Keratinocyte (primary cell): ENCODE results near the gene WDFY1. TPM values are rescaled to one million over a fixed set of nuclear protein-coding genes. Genes with fewer than 3 reads are reported as not detected.

Source experiments
- DNase-seq: peaks from one replicate; pipeline ENCODE4 v3.0.0-alpha.2; 2011; ENCODE audit warnings: low read depth, missing footprints, low spot score
- FAIRE-seq: peaks from 2 replicates; lab custom pipeline; 2011; peaks lifted over from hg19 to GRCh38; lab: Jason Lieb, UNC
- H2AFZ ChIP-seq: 2 replicates; pipeline ENCODE4 v1.6.0; 2012; ENCODE audit warnings: low read length, control low read depth, inconsistent platforms; ENCODE audit not compliant: control insufficient read depth
- H3K27ac ChIP-seq: 2 replicates; pipeline ENCODE4 v1.5.1; 2011; ENCODE audit warnings: low read length; ENCODE audit not compliant: control insufficient read depth, insufficient read depth
- H3K27me3 ChIP-seq: 3 replicates; pipeline ENCODE4 v1.6.0; 2011; ENCODE audit warnings: low read length; ENCODE audit not compliant: control insufficient read depth, insufficient read depth; ENCODE audit errors: extremely low read depth
- H3K36me3 ChIP-seq, 2 experiments: 2 replicates in 1 of 2; 3 replicates in 1 of 2; pipeline ENCODE4 v1.5.1; 2011; ENCODE audit warnings: low read length in 2 of 2, mild to moderate bottlenecking in 1 of 2; ENCODE audit not compliant: control insufficient read depth in 2 of 2, insufficient read depth in 2 of 2; ENCODE audit errors: extremely low read depth in 1 of 2
- H3K4me1 ChIP-seq: 3 replicates; pipeline ENCODE4 v1.5.1; 2011; ENCODE audit warnings: low read length; ENCODE audit not compliant: control insufficient read depth, insufficient read depth; ENCODE audit errors: extremely low read depth
- H3K4me2 ChIP-seq: 3 replicates; pipeline ENCODE4 v1.6.0; 2011; ENCODE audit warnings: low read depth, low read length; ENCODE audit not compliant: control insufficient read depth, insufficient read depth; ENCODE audit errors: extremely low read depth
- H3K4me3 ChIP-seq, 3 experiments: fragments of 200-600 bp in 1 of 3; sonication (generic) in 1 of 3; 2 replicates in 2 of 3; 3 replicates in 1 of 3; pipeline ENCODE4 v1.5.1; 2011 to 2016; ENCODE audit warnings: low read length in 3 of 3, mild to moderate bottlenecking in 3 of 3, control low read depth in 2 of 3, inconsistent platforms in 1 of 3, low read depth in 1 of 3, mixed read lengths in 1 of 3, mixed run types in 1 of 3, moderate library complexity in 1 of 3; ENCODE audit not compliant: control insufficient read depth in 2 of 3, insufficient read depth in 2 of 3; ENCODE audit errors: extremely low read depth in 1 of 3
- H3K79me2 ChIP-seq: 2 replicates; pipeline ENCODE4 v1.6.0; 2012; ENCODE audit warnings: low read length; ENCODE audit not compliant: control insufficient read depth, insufficient read depth
- H3K9ac ChIP-seq: 3 replicates; pipeline ENCODE4 v1.6.0; 2011; ENCODE audit warnings: low read length; ENCODE audit not compliant: control insufficient read depth, insufficient read depth; ENCODE audit errors: extremely low read depth
- H3K9me1 ChIP-seq: 3 replicates; pipeline ENCODE4 v1.6.0; 2011; ENCODE audit warnings: low read length; ENCODE audit not compliant: control insufficient read depth, insufficient read depth; ENCODE audit errors: extremely low read depth
- H3K9me3 ChIP-seq: 2 replicates; pipeline ENCODE4 v1.5.1; 2012; ENCODE audit warnings: low read depth, low read length; ENCODE audit not compliant: control insufficient read depth
- H4K20me1 ChIP-seq: 3 replicates; pipeline ENCODE4 v1.6.0; 2011; ENCODE audit warnings: low read length; ENCODE audit not compliant: control insufficient read depth, insufficient read depth; ENCODE audit errors: extremely low read depth
- CTCF ChIP-seq, 3 experiments: IDR thresholded peaks in 1 of 3; conservative IDR thresholded peaks in 1 of 3; optimal IDR thresholded peaks in 1 of 3; 2 replicates in 2 of 3; 3 replicates in 1 of 3; pipeline versions ENCODE3 to v1.5.1; 2011; ENCODE audit warnings: low read length in 3 of 3, mild to moderate bottlenecking in 3 of 3, moderate library complexity in 2 of 3, control low read depth in 1 of 3, inconsistent platforms in 1 of 3; ENCODE audit not compliant: insufficient read depth in 2 of 3; ENCODE audit errors: extremely low read depth in 1 of 3
- EZH2 ChIP-seq: IDR thresholded peaks from one replicate; pipeline ENCODE4 v1.6.1; 2012; ENCODE audit warnings: inconsistent platforms, mild to moderate bottlenecking, low read length, moderate library complexity
- dilution Hi-C: fragments of 300-500 bp; cut with MboI; formaldehyde crosslinking; loops from one replicate; pipeline ENCODE4 v1.7.0; 2020; ENCODE audit warnings: low sequenced_read_pairs; ENCODE audit not compliant: extremely low pct_ligation_motif_present
- polyA plus RNA-seq, 5 experiments: library from polyadenylated mRNA; depleted of rRNA in 3 of 5; stranded (reverse) in 3 of 5; stranded (forward) in 1 of 5; unstranded in 1 of 5; fragments of >200 nt; gene quantifications; 1 replicate in 1 of 5; 2 replicates in 3 of 5; 3 replicates in 1 of 5; pipeline versions ENCODE4 v1.2.1 to v1.2.3, GENCODE V29; 2011 to 2012; ENCODE audit warnings: missing spikeins in 2 of 5, low read depth in 1 of 5, low replicate concordance in 1 of 5

WDFY1 gene
- polyA plus RNA-seq, 1 donor (not counting 4 experiments of a cell fraction or from before 2014, with no cell fraction given): 54.9 TPM

GRCh38 chr2:223947711-223948205, 2.6 kb upstream of the WDFY1 start:
- dilution Hi-C loops: no loop called here
- no peak overlapping the region for H3K27ac ChIP-seq

GRCh38 chr2:223945755-223946154, 620 bp upstream of the WDFY1 start:
- Histone ChIP-seq H3K4me2 (peak overlapping the region; percentile 74), H3K9me3 (no peaks in the 10 kb centered on the region), H3K27ac (no peak overlapping the region), H3K4me1 (peaks cover 21% of the 10 kb centered on the region), H3K27me3 (no peaks in the 10 kb centered on the region), H3K9me1 (no peaks in the 10 kb centered on the region), H3K4me3 (no peak overlapping the region), H3K79me2 (peaks cover 27% of the 10 kb centered on the region), H4K20me1 (no peaks in the 10 kb centered on the region), H3K9ac (no peak overlapping the region), H2AFZ (no peak overlapping the region), H3K36me3 (no peaks in the 10 kb centered on the region)
- no peak for DNase-seq
- dilution Hi-C loops: no loop called here
- no peak for FAIRE-seq
- TF ChIP-seq CTCF (optimal IDR thresholded peaks at IDR 0.05 in 1 of 3, IDR thresholded peaks at IDR 0.05 in 1 of 3, conservative IDR thresholded peaks at IDR 0.05 in 1 of 3; ENCODE audit: extremely low read depth in 1 of 3, insufficient read depth in 2 of 3, low read length in 3 of 3) (no peak), EZH2 (no peak)

More at GRCh38 chr2:223947711-223948205, 2.6 kb upstream of the WDFY1 start:
- FAIRE-seq (no peak), DNase-seq (no peak)
- Histone ChIP-seq H2AFZ (peak overlapping the region; percentile 37), H3K9ac (no peak overlapping the region), H3K79me2 (peaks cover 22% of the 10 kb centered on the region), H3K9me3 (no peaks in the 10 kb centered on the region), H3K9me1 (no peaks in the 10 kb centered on the region), H4K20me1 (no peaks in the 10 kb centered on the region), H3K4me2 (no peak overlapping the region), H3K4me3 (no peak overlapping the region), H3K27me3 (no peaks in the 10 kb centered on the region), H3K4me1 (peaks cover 10% of the 10 kb centered on the region), H3K36me3 (no peaks in the 10 kb centered on the region)
- TF ChIP-seq EZH2: no peak
- no peak for TF ChIP-seq CTCF (optimal IDR thresholded peaks at IDR 0.05 in 1 of 3, IDR thresholded peaks at IDR 0.05 in 1 of 3, conservative IDR thresholded peaks at IDR 0.05 in 1 of 3; ENCODE audit: extremely low read depth in 1 of 3, insufficient read depth in 2 of 3, low read length in 3 of 3)
